Right forelimb (tissue), 1 donor: ENCODE data around the gene PRKG1.

Experiments used
- DNase-seq: peaks from one replicate; pipeline ENCODE4 v3.0.0-alpha.2; 2018

Gene PRKG1

DNA sequence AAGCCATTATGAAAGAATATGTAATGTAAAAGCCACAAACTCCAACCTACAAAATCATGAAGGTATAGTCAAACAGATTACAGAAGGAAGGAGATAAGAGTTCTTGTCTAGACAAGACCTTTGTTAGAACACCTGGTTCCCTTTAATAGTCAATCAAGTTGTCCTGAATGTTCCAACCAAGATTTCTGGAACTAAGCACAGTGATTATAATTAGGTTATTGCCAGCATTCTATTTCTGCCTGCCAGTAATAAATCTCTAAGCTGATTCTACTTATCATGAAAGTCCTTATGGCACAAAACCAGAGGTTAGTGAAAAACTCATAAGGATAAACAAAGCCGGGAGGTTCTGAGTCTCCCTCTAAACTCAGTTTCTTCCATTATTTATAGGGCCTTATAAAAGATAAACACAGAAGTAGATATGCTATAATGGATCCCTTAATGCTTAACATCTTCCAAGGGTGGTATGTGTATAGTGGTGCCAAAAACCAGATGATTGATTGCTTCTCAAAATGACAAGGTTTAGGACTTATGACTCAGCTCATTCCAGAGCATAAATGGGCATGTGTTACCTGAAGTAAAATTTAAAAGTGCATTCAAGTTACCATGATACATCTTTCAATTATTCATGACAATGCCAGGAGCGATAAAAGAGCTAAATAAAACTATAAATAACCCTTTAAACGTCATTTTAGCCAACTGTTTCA, 387.9 kb downstream of the PRKG1 start:
- DNase-seq, result no peak

DNA sequence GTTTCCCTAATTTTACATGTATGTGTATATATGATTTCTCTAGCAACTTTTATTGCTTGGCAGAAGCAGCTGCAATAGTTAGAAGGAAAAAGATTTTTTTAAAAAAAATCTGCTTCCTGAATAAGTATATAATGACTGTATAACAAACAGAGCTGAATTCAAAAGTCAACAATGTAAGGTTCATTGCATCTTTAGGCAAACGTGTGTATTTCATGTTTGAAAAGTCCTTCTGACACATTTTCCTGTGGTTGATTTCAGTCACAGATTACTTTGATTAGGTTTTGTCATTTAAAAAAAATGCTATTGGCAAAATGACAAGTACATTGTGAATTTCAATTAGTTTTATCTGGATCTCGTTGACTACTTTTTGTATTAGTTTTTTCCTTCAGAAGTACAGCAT, 394.1 kb downstream of the PRKG1 start:
- DNase-seq, result no peak

DNA sequence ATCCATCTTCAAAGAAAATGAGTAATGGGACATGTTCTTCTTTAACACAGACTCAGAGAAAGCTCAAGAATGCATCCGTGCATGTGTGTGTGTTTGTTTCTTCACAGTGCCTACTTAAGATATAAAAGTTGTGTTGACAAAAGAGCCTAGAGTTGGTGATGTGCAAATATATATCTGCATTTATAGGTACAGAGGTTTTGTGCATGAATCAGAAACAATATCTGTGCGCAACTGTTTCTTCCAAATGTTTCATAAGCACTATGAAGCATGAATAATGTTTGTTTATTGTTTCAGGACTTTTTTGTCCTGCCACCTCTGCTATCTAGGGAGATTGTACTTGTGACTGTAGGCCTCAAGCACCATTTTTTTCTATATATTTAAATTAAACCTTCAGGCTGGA, 395.4 kb downstream of the PRKG1 start:
- DNase-seq, result no peak

DNA sequence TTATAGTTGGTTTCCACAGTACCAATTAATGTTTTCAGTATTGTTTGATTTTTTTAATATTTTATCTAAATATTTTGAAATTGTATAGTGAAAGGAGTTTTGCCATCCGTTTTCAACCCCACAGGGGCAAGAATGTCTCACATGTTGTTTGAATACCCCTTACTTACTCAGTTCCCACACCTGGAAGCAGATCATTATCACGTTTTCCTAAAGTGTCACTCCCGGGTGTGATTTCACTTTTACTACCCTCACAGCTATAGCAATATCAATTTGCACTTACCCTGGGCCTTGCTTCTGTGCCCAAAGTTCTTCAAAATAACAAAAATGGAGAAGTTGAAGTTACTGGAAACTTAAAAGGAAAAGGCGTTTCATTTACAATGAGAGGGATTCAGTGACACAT, 397.0 kb downstream of the PRKG1 start:
- DNase-seq, result no peak

DNA sequence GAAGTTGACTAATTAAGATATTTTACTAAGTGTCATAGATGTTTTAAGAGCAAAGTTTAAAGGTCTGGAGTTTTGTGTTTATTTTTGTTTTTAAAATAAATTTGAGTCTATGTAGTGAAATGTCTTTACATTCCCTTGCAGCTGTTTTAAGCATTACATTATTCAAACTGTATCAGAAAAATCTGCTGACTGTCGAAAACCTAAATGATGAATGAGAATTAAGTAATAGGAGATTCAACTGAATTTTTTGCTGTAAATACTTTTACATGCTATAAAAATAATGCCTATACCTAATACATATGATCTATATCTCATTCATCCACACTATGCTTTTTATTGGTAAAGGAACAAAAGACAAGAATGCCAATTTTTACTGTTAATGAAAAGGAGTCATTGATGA, 397.9 kb downstream of the PRKG1 start:
- DNase-seq, result no peak

DNA sequence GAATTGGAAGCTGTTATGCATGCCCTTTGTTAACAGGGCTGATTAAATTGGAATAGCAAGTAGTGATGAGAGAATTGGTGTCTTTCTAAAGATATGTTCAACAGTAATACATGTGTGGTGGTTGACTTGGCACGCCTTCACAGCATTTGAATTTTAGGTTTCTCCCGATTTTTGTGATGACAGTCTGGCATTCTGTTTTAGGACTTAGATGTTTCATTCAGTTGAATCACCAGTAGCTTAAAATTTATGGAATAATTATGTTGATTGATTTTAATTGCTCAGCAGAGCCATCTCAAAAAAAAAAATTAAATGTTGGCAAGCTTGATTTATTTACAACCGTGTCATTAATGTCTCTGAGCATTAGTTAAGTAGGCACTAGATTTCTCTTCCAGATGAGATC, 405.4 kb downstream of the PRKG1 start:
- DNase-seq, result no peak

DNA sequence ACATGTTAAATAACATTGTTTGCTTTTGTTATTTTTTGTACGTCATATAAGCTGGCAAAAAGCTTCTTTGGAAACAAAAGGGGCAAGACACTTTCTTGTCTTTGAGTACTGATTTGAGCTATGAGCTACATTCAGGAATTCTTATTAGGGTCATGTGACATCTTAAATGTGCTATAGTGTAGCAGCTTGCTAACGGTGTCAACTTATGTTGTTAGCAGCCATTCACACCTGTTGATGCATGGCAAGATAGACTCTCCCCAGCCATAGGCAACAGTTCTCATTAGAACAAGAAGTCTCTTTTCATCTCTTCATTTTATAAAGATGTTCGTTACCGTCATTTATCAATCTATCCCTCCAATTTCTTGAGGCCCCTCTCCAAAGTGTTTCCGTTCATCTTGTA, 411.4 kb downstream of the PRKG1 start:
- DNase-seq, result no peak

DNA sequence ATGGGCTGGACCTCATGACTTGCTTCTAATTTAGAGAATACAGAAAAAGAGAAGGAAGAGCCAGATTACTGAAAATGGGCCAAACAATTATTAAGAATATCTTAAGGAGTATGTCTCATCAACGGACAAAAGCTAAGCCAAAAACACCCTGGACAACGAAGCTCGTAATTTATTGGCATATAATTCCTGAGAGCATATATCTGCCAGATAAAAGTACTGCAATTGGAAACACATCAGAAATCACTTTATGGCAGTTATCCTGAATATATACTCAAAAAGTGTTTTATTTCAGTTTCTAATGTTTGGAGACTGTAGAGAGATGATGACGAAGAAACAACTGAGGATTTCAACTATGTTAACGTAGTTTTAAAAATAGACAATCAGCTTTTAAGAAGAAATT, 413.3 kb downstream of the PRKG1 start:
- DNase-seq, result no peak

DNA sequence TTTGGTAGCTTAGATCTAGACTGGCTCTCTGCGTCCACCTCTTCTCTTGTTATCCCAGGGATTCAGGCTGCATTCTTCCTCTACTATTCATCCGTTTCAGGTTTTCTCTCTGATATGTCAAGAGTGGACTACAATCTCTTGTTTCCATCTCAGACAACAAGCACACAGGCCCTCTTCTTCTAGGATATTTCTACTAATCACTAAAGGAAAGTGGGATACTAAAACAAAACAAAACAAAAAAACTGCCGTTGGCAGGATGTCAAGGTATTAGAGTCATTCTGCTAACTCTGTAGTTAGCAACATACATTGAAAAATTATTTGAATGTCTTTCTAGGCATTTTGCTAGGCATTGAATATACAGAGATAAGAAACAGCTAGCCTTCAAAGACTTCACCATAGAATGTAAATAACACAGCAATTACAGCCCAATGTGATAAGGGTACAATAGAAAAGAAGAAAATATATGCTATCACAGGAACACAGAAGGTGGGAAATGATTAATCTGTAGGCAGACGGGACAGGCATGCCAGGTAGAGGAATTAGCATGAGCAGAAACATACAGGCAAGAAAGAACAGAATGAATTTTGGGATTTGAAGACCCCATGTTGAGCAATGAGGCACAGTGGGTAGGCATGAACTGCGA, 414.6 kb downstream of the PRKG1 start:
- DNase-seq, result no peak

DNA sequence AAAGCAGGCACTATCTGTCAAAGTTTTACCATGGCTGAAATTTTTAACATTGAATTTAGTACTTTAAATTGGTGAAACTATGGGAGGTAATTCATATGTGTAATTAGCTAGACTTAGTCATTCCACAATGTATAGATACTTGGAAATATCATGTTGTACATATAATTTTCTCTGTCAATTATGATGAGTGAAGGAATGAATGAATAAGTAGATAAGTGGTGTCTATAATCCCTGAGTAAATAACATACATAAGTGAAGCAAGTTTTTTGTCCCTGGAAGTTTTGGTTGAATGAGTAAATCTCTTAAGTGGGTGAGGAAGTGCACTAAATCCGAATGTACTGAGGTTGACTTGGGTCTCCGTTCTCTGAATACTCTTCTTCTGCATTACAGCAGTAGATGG, 424.1 kb downstream of the PRKG1 start:
- DNase-seq, result no peak

DNA sequence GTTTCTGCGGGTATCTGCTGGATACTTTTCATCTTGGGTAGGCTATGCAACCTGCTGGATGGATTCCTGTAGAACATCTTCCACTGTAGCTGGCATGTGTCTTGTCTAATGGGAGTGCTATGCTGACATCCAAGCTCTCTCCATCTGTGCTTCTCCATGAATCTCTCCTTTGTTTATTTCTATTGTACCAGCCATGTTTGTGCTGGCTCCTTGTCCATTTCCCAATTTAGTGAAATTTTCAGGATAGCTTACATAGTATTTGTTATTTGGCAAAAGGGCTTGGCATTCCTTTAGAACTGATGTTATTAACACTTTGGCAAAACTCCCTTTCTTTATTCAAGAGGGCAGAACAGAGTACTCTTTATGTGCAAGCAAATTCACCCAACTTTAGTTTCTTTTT, 427.1 kb downstream of the PRKG1 start:
- no peak for DNase-seq

DNA sequence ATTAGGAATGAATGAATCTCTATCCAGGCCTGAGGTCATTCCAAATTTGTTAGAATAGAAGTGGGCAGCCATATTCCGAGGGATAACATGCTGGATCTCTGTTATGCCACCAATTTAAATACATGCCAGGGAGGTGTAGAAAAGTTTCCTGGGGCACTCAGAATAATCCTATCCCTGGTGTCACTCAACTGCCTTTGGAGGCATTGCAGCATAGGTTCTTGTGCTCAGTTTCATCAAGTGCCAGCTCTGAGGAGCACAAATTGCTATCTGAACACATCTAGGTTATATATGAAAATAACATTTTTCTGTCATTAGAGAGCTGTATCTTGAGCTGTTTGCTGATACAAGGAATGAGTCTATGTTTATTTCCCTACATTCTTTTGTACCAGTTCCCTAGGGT, 427.8 kb downstream of the PRKG1 start:
- DNase-seq, result no peak

DNA sequence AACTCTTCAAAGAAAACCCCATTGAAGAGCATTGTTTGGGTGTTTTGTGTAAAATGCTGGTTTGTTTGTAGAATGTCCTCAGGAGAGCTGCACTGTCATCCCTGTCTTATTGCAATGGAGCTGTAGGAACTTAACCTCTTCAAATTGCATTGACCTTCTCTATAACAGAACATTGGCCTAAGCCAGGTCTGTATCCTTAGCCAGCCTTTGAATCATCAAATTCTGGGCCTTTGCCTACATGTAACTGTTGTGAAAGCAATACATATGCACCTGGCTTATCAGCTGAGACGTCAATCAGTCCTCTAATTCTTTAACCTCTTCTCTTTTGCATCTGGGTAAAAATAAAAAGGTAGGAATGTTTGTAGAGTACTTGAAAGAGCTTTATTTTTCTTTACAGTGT, 429.1 kb downstream of the PRKG1 start:
- DNase-seq, result no peak

DNA sequence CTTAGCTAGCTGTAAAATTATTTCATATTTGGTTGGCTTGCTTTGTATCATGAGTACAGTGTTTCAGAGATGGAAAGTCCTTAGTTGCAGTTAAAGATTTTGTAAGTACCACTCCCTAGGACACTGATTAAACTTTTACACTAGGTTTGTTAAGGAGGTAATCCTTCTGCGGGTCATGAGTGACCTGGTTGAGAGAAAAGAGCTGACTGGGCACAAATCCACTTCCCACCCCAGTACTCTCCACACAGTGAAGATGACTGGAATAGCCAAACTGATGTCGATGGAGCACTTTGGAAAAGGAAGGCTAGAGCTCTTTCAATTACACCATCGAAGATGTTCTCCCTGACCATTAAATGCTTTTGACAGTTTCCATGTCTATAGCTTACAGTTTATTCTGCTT, 433.2 kb downstream of the PRKG1 start:
- DNase-seq, result no peak

DNA sequence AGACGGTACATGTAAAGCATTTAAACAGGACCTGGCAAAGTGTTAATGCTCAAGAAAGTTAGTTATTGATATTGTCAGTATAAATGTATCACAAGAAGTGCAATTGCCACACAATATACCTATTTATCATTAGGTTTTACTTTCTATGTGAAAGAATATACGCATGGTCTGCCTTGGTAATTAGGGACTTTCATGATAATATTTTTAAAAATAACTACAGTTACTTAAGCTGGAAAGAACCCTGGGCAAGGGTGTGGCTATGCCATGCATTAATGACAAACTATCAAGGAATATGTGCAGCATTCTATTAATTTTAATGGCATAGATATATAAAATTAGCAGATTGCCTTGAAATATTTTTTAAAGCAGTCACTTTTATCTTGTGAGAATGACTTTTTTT, 433.9 kb downstream of the PRKG1 start:
- no peak for DNase-seq

DNA sequence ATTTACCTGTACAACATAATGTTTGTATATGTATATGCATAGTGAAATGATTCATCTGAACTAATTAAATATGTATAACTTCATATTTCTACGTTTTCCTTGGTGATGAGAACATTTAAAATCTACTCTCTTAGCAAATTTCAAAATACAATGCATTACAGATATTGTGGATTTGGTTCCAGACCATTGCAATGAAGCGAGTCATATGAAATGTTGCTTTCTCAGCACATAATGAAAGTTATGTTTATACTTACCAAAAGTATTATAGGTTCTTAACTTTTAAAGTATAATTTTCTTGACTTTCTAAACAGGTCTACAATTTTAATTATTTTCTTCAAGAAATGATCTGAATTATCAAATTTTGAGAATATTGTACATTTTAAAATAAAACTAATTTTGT, 435.9 kb downstream of the PRKG1 start:
- DNase-seq, result no peak

DNA sequence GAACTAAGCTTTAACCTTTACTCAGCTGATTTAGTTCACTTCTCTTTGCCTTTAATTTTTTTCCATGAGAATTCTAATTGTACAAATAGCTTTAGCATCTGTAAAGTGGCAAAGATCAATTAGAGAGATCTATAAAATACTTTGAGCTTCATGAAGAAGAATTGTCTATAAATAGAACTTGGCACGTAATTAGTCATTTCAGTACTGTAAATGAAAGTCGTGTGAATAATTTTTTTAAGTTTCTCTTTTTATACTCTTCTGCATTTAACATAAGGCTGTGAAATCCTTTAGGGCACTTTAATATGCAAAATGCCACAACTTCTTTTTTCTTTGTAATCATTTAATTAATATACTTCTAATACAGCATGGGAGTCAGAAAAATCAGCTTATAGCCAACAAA, 447.3 kb downstream of the PRKG1 start:
- DNase-seq, result no peak

DNA sequence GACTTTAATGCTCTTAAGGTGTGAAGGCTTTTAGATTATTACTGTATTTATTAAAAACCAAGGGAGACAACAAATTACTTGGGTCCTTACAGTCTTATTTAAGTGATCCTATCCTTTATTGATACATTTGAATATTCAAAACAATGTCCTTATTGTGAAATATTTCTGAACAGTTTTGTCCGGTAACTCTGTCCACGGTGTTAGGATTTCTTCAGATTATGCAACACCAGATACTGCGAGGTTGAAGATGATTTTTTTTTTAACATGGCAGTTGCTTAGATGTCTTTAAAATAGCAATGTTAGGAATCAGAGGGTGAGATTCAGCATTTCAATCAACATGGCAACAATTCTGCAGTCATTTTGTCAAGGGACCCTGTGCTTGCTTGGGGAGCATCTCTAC, 448.6 kb downstream of the PRKG1 start:
- DNase-seq, result no peak

DNA sequence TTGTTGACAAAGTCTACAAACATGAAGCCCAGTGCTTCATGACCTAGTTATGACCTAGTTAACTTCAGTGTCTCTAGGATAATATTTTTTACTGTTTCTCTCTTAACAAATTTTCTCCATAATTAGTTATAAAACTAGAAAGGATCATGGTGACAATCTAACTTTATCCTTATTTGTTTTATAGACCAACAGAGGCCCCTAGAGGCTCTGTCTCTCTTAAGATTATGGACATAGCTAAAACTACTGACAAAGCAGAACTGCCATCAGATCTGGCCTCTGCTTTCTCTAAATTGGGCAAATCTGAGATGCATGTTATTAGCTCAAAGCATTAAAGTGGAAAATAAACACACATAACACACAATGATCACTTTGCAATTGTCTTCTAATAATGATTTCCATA, 449.2 kb downstream of the PRKG1 start:
- DNase-seq, result no peak

DNA sequence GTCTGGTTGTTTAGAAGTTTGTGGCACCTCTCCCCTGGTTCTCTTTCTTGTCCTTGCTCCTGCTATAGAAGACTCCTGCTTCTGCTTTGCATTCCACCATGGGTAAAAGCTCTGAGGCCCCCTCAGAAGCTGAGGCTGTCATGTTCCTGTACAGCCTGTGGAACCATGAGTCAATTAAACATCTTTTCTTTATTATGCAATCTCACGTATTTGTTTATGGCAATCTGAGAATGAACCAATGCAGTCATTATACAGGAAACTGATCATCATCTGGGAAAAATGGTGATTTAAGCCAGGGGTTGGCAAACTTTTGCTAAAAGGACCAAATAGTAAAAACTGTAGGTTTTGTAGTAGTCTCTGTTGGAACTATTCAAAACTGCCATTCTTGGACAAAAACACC, 449.8 kb downstream of the PRKG1 start:
- DNase-seq, result no peak

DNA sequence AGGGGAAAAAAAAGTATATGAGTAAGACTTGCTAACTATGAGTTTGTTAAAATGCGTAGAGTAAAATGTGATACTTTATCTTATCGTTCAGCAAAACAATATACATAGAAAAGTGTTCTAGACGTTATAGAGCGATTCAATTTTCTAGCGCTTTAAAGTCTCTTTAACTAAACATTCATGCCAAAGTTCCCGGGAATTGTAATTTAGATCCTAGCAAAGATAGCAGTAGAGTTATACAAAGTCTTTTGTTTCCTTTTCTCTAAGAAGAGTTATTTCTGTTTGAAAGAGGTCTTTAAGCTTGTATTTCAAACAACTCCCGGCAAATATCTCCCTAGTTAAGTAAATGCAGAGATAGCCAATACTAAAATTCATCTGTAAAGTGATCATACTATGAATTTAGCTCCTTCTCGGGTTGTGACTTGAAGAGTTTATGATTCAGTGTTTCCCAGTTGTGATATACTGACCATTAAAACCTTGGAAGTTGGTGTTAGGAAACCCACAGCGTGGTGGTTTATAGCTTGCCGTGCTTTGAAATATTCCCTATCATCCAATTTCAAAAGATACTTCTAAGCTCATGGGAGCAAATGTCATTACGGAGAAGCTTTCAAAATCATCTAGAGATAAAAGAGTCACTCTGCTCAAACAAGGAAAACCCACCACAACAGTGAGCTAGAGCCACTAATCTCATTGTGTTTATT, 453.4 kb downstream of the PRKG1 start:
- DNase-seq, result no peak

DNA sequence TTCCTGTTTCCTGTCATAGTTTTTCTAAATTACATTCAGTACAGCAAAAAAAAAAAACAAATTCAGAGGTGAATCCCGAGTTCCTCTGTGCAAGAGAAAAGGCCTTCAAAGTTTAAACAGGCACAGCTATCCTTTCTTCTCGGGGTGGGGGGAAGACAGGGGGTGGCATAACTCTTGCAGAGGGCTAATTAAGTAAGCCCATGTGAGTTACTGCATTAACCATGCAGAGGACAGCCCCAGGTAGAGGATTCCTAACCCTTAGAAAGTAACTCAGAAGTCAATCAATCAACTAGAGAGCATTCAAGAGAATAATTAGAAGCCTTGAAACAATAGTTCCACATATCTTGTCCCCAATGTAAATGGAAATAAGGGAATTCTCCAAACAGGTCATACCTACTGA, 454.2 kb downstream of the PRKG1 start:
- DNase-seq, result no peak

DNA sequence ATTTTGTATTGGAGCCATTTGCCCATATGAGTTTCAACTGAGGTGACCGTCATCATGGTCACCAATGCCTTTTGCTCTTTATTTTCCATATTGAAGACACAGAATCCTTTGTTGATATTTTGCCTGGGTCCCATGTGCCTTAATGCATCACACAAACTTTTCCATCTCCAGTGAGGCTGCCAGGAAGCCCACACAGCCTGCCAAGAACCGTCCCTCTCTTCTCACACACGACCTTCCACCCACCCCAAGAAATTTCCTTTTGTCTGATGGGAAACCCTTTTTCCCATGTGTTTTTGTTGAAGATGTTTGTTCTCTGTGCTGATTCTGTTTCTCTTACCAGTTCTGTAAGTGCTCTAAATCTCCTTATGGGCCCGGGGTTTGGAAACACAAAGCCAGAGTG, 456.3 kb downstream of the PRKG1 start:
- peak; percentile 43 for DNase-seq

DNA sequence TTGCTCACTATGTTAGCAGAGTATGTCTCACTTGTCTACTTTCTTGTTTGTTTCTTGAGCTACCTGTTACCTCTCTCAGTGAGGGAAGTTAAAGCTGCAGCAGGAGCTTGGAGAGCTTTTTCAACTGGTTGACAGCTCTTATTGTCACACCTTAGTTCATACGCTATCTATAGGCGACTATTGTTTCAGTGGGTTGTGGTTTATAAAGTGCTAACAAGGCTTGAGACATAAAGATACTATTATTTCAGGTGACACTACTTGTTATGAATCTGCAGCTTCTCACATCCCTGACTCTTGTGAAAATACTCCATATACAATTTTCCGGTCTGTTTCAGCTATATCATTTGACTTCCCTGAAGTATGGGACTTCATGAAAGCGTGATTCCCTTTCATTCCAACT, 457.8 kb downstream of the PRKG1 start:
- no peak for DNase-seq

DNA sequence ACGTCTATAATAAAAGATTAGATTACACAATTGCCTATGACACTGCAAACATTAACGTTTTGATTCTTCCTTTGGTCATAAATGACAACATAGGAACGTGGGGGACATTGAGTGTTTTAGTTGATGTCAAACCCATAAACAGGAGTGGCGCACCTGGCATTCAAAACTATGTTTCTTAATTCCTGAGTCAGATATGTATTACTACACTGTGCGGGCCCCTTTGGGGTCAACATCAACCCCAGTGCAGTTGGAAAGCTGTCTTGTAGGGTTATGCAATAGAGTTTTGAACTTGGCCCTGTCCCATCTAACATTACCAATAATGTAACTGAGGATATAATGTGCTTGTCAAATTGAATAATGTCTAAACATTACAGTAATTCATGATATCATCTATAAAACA, 468.6 kb downstream of the PRKG1 start:
- DNase-seq, result no peak
